HG02610 (cell line): ENCODE measurements around the gene ST6GAL1.

Experiments used
- ATAC-seq: cut with Tn5 transposase; IDR thresholded peaks from one replicate; pipeline ENCODE4 v1.9.1; 2021; ENCODE audit warnings: mild to moderate bottlenecking, moderate library complexity; ENCODE audit not compliant: unreplicated experiment

ST6GAL1 gene

DNA sequence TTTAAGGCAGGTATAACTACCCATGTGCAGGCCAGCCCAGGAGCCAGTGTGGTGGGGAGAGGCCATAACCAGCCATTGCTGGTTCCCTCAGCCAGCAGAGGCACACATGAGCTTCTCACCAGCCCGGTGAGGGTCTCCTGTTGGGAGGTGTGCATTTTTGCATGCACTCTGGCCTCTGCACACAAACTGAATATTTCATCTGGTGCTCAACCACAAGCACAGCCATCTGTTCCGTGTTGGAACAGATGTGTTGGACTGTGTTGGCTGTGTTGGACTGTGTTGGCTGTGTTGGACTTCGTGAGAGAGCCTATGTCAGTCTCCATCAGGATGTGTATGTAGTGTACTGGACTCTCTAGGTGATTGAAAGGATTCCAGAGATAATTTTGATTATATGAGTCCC is 141.8 kb downstream of the ST6GAL1 start:
- ATAC-seq: no peak

GRCh38 chr3:187072511-187072910 is 142.2 kb downstream of the ST6GAL1 start:
- ATAC-seq: no peak

GRCh38 chr3:187073581-187074098 is 143.3 kb downstream of the ST6GAL1 start:
- ATAC-seq: no peak

DNA sequence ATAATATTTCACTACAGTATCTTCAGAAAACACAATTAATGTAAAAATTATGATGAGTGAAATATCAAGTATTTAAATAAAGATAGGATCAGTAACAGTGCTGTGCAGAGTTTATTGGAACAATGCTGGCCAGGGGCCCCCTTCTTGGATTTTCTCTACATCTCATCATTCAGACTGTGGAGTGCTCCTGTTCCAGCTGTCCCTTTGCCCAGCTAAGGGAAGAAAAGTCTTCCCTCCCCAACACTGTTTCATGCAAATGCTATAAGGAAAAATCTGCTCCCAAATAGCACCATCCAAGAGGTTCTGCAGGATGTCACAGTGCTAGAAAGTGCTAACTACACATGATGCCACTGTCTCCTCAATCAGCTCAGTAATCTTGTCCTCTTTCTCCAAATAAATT is 144.5 kb downstream of the ST6GAL1 start:
- ATAC-seq: no peak

- no peak for ATAC-seq
Measured at GRCh38 chr3:187076297-187076696, 146.0 kb downstream of the ST6GAL1 start.

GRCh38 chr3:187077085-187077484 is 146.8 kb downstream of the ST6GAL1 start:
- no peak for ATAC-seq

GRCh38 chr3:187077537-187077936 is 147.2 kb downstream of the ST6GAL1 start:
- ATAC-seq: no peak

GRCh38 chr3:187079090-187080022 is 149.0 kb downstream of the ST6GAL1 start:
- ATAC-seq: no peak

DNA sequence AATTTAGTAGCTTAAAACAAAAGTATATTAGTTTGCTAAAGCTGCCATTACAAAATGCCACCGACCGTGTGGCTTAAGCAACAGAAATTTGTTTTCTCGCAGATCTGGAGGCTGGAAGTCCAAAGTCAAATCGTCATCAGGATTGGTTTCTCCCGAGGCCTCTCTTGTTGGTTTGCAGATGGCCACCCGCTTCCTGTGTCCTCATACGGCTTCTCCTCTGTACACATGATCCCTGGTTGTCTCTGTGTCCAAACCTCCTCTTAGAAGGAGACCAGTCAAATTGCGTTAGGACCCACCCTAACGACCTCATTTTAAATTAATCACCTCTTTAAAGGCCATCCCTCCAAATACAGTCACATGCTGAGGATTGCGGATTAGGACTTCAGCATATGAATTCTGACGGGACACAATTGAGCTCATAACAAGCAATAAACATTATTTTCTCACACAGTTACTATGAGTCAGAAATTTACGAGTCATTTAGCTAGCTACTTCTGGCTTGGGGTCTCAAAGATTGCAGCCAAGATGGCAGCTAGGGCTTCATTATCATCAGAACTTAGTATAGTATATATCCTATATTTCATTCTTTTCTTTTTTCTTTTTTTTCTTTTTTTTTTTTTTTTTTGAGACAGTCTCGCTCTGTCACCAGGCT is 150.6 kb downstream of the ST6GAL1 start:
- no peak for ATAC-seq

DNA sequence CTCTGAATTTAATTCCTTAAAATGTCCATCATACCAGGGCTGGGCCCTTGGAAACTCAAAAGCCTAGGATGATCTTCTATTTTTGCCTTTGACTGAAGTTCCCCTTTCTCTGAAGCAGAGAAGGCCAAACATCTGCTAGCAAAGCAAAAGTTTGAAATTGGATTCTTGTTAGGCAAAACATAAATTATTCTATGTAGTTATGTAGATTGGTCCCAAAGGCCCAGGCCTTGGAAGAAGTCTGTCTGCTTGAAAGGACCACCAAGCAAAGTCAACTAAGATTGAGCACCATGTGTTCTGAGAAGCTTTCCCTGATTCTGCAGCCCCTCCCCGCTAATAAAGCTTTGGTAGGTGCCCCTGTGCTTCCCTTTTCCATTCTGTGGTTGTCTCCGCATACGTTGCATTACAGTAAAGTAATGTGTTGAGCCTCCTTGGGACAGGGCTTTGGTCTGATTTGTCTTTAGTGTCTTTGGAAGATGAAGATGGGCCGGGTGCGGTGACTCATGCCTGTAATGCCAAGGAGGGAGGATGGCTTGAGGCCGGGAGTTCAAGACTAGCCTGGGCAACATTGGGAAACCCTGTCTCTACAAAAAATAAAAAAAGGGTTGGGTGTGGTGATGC is 152.5 kb downstream of the ST6GAL1 start:
- ATAC-seq: no peak

DNA sequence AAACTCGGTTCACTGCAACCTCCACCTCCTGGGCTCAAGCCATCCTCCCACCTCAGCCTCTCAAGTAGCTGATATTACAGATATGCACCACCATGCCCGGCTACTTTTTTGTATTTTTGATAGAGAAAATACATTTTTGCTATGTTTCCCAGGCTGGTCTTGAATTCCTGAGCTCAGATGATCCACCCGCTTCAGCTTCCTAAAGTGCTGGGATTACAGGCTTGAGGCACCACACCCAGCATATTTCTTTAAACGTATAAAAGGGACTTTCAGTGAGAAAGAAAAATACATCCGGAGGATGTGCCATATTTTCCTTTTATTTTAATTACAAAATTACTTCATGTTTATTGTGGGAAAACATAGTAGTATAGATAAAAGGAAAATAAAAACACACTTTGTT is 153.8 kb downstream of the ST6GAL1 start:
- no peak for ATAC-seq

- ATAC-seq: no peak
Measured at GRCh38 chr3:187084580-187084979, 154.3 kb downstream of the ST6GAL1 start.

DNA sequence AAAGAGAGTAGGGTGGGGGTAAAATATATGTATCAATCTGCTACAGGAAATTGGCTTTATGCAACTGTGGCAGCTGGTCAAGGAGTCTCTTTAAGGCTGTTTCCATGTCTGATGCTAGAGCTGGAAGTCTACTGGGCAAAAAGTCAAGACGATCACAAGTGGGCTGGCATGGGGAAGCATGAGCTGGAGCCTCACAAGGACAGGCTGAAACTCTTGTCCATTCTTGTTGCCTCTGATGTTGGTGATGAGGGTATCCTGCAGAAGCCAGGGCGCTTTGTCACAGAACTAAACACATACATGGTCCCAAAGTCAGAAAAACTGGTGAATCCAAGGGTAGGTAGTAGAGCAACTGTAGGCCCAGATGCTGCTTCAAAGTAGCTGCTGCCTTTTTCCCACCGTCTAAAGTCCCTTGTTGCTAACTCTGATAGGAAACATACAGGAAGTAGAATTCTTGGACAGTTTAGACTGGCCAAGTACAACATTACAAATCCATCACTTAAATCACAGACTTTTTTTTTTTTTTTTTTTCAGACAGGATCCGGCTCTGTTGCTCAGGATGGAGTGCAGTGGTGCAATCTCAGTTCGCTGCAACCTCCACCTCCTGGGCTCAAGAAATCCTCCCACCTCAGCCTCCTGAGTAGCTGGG is 154.8 kb downstream of the ST6GAL1 start:
- ATAC-seq: no peak

DNA sequence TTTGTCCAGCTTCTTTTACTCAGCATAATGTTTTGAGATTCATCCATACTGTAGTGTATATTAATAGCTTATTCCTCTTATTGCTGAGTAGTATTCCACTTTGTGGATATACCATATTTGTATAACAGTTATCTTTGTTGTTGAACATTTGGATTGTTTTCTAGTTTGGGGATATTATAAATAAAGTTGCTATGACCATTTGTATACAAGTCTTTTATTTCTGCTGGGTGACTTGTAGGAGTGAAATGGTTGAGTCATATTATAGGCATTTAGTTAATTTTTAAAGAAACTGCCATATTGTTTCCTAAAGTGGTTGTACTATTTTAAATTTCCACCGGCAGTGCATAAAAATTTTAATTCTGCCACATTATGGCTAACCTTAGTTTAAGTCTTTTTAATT is 155.6 kb downstream of the ST6GAL1 start:
- no peak for ATAC-seq

- no peak for ATAC-seq
Measured at GRCh38 chr3:187086831-187087230, 156.5 kb downstream of the ST6GAL1 start.

- no peak for ATAC-seq
Measured at GRCh38 chr3:187088701-187089100, 158.4 kb downstream of the ST6GAL1 start.

- no peak for ATAC-seq
Measured at GRCh38 chr3:187093320-187093719, 163.0 kb downstream of the ST6GAL1 start.

- ATAC-seq: peak; percentile 48
Measured at GRCh38 chr3:187098923-187099512, 168.7 kb downstream of the ST6GAL1 start.

- ATAC-seq: no peak
Measured at GRCh38 chr3:187101184-187102072, 171.1 kb downstream of the ST6GAL1 start.
